CD4-positive, alpha-beta memory T cell (primary cell): ENCODE data around the gene POLE. TPM values are rescaled to one million over a fixed set of nuclear protein-coding genes. Genes with fewer than 3 reads are reported as not detected.
A peak's percentile ranks its signal among the peaks of the same experiment; 100 is the strongest.

Experiments used
- CTCF ChIA-PET: fragments of 350-600 bp; sonication (Branson Sonifier 250); formaldehyde crosslinking; loops from one replicate; lab custom pipeline; 2021; ENCODE audit warnings: inconsistent platforms; ENCODE audit not compliant: partially characterized antibody; lab: Charles Lee
- POLR2A ChIA-PET: fragments of 350-600 bp; sonication (Branson Sonifier 250); formaldehyde crosslinking; loops from one replicate; lab custom pipeline; 2021; ENCODE audit not compliant: partially characterized antibody; lab: Charles Lee
- DNase-seq, 5 donors: peaks; one replicate each; pipeline versions ENCODE4 v3.0.0 to v3.0.0-alpha.2; 2020 to 2022; ENCODE audit warnings: mixed read lengths in 1 of 5
- H3K27ac ChIP-seq: one replicate; pipeline ENCODE4 v1.7.0; 2013; ENCODE audit warnings: low read depth, low read length
- H3K27me3 ChIP-seq: 2 replicates; pipeline ENCODE4 v1.7.0; 2013; ENCODE audit warnings: mild to moderate bottlenecking, low read length, moderate library complexity; ENCODE audit not compliant: insufficient read depth
- H3K36me3 ChIP-seq: 2 replicates; pipeline ENCODE4 v1.7.0; 2013; ENCODE audit warnings: mild to moderate bottlenecking, low read length, moderate library complexity; ENCODE audit not compliant: insufficient read depth
- H3K4me1 ChIP-seq: 2 replicates; pipeline ENCODE4 v1.7.0; 2013; ENCODE audit warnings: mild to moderate bottlenecking, low read length, moderate library complexity; ENCODE audit not compliant: insufficient read depth
- H3K4me3 ChIP-seq, 2 donors: one replicate each; pipeline ENCODE4 v1.7.0; 2013; ENCODE audit warnings: low read length in 2 of 2, mild to moderate bottlenecking in 1 of 2
- H3K9me3 ChIP-seq, 2 donors: one replicate each; pipeline ENCODE4 v1.7.0; 2013; ENCODE audit warnings: low read length in 2 of 2, control low read depth in 1 of 2; ENCODE audit not compliant: control insufficient read depth in 1 of 2
- H3K27ac Mint-ChIP-seq, 7 donors: one replicate each; pipeline ENCODE4 v1.8.0; 2020 to 2021; ENCODE audit warnings: mixed read lengths in 7 of 7, mild to moderate bottlenecking in 6 of 7, inconsistent platforms in 3 of 7, moderate library complexity in 3 of 7
- H3K27me3 Mint-ChIP-seq, 2 donors: one replicate each; pipeline ENCODE4 v1.8.0; 2020 to 2021; ENCODE audit warnings: mixed read lengths in 2 of 2
- H3K36me3 Mint-ChIP-seq, 2 donors: one replicate each; pipeline ENCODE4 v1.8.0; 2020 to 2021; ENCODE audit warnings: mixed read lengths in 2 of 2, inconsistent platforms in 1 of 2, mild to moderate bottlenecking in 1 of 2
- H3K4me1 Mint-ChIP-seq, 4 donors: one replicate each; pipeline ENCODE4 v1.8.0; 2020 to 2021; ENCODE audit warnings: mixed read lengths in 4 of 4, mild to moderate bottlenecking in 1 of 4
- H3K4me3 Mint-ChIP-seq, 8 donors: one replicate each; pipeline ENCODE4 v1.8.0; 2020 to 2021; ENCODE audit warnings: mixed read lengths in 8 of 8, mild to moderate bottlenecking in 7 of 8, moderate library complexity in 6 of 8, inconsistent platforms in 3 of 8
- H3K9me3 Mint-ChIP-seq, 8 donors: one replicate each; pipeline ENCODE4 v1.8.0; 2020 to 2021; ENCODE audit warnings: mixed read lengths in 8 of 8, mild to moderate bottlenecking in 5 of 8, inconsistent platforms in 3 of 8, moderate library complexity in 1 of 8
- intact Hi-C: fragments of 100-400 bp; cut with micrococcal nuclease; formaldehyde crosslinking; loops from one replicate; pipeline ENCODE4 v1.15.1; 2023
- polyA plus RNA-seq, 2 donors: library from polyadenylated mRNA; unstranded; fragments of 300-500 nt; fragmentation: Illumina TruSeq; gene quantifications; one replicate each; pipeline ENCODE4 v1.2.3, GENCODE V29; 2021
- total RNA-seq, 2 experiments: library from RNA; stranded (reverse); gene quantifications; one replicate each; pipeline ENCODE4 v1.2.3, GENCODE V29; 2021

POLE gene
- total and polyA plus RNA-seq, 4 experiments from 2014 or later: 2.2 to 75.4 (median 37.9) TPM

DNA sequence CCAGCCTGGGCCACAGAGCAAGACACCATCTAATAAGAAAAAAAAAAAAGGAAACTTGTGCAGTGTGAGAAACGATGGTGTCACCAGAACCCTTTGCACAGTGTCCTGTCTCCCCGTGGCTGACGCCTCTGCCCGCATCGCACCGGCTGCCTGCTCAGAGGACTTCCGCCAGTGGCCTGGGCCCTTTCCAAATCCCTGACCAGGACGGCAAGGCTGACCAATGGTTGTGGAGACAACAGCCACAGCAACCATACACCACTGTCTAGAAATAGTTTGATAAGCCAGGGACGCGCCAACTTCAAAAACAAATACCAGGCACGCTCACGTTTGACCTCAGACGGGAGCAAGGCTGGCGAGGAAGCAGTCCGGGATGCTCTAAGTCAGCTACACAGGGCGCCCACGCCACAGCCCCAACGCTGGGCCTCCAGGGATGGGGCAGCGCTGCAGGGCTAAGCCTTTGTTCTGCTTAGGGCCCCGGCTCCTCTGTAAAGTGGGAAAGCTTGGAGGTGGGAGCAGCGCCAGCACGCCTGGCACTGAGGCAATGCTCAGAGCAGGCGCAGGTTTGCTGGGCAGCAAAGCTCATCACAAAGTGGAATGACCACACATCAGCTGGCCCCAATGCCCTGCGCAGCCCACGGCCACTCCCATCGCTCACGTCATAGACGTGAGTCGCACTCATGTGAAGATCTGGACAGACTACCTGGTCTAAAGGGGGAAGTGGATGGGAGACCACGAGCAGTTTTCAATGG is 36.0 kb upstream of the POLE start:
- intact Hi-C loops: no loop called here
- peaks cover 38 to 69% of the 10 kb centered on the region in 2 donors for H3K36me3 Mint-ChIP-seq
- no peak overlapping the region for H3K27ac ChIP-seq
- H3K9me3 ChIP-seq: no peaks in the 10 kb centered on the region
- H3K27ac Mint-ChIP-seq: peak overlapping the region in 1 of 7 donors; percentile 29
- H3K4me3 ChIP-seq: no peak overlapping the region
- peaks cover 56% of the 10 kb centered on the region for H3K36me3 ChIP-seq
- H3K27me3 ChIP-seq: no peaks in the 10 kb centered on the region
- no peak for DNase-seq
- CTCF ChIA-PET: no interaction called here
- H3K9me3 Mint-ChIP-seq: peaks cover 0 to 6% (median 0%) of the 10 kb centered on the region in 8 donors
- POLR2A ChIA-PET: no interaction called here
- no peaks in the 10 kb centered on the region for H3K27me3 Mint-ChIP-seq
- H3K4me1 Mint-ChIP-seq: no peaks in the 10 kb centered on the region
- H3K4me3 Mint-ChIP-seq: no peak overlapping the region
- H3K4me1 ChIP-seq: no peaks in the 10 kb centered on the region

DNA sequence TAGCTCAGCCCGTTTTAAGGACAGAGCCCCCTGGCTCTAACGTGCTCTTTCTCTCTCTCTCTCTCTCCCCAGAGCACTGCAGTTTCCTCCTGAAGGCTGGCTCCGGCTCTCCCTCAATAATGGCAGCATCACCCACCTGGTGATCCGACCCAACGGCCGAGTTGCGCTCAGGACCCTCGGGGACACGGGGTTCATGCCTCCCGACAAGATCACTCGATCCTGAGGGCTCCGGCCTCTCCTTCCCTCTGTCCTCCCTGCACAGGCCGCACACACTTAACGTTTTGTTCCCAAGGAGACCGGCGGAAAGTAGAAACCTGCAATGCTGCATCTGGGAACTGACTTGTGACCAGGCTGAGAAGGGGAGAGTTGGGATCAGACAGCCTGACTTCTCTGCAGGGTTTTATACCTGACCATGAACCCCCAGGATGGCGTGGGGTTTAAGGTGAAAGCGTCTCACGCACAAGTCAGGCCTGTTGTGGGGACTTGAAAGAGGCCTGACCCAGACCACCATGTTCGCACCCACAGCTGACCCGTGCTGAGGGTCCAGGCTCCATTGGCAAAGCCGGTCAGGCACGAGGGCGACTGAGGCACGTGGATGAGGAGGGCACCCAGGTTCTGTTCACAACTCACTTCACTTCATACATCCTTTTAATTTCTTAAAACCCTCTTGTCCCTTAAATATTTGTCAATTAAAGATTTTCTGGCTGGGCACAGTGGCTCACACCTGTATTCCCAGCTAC is 33.6 kb upstream of the POLE start:
- H3K9me3 ChIP-seq: no peaks in the 10 kb centered on the region
- peaks cover 0 to 6% (median 0%) of the 10 kb centered on the region in 8 donors for H3K9me3 Mint-ChIP-seq
- H3K4me1 Mint-ChIP-seq: no peaks in the 10 kb centered on the region
- H3K27ac ChIP-seq: no peak overlapping the region
- no peak overlapping the region for H3K27ac Mint-ChIP-seq
- H3K27me3 ChIP-seq: no peaks in the 10 kb centered on the region
- no peak overlapping the region for H3K4me3 Mint-ChIP-seq
- no peaks in the 10 kb centered on the region for H3K4me1 ChIP-seq
- no peak overlapping the region for H3K4me3 ChIP-seq
- ChIA-PET CTCF (no interaction called here), POLR2A (interaction anchor here (1.2 to 1.6 kb wide), 2 partner anchors 10 to 11 kb away, joined by 3 read pairs; partner anchors contain the start of gene PGAM5)
- no peak for DNase-seq
- peaks cover 22 to 59% of the 10 kb centered on the region in 2 donors for H3K36me3 Mint-ChIP-seq
- intact Hi-C loops: no loop called here
- peaks cover 42% of the 10 kb centered on the region for H3K36me3 ChIP-seq
- no peaks in the 10 kb centered on the region for H3K27me3 Mint-ChIP-seq

DNA sequence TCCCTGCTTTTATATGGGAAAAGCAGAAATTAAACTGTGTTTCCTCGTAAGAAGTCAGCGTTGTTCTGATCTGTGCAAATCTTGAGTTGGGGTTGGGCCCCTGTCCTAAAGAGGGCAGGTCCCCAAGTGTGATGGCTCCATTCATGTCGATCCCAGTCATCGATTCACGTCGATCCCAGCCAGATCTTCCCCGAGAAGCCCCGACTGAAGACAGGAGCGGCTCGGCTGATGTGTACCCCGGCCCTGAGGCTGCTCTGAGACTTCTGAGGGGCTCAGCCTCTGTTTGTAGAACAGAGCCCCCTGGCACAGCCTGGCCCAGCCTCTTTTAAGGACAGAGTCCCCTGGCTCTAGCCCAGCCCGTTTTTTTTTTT is 32.8 kb upstream of the POLE start:
- Mint-ChIP-seq H3K9me3 (peaks cover 0 to 6% (median 0%) of the 10 kb centered on the region in 8 donors), H3K27ac (no peak overlapping the region), H3K4me1 (no peaks in the 10 kb centered on the region), H3K4me3 (no peak overlapping the region), H3K27me3 (no peaks in the 10 kb centered on the region), H3K36me3 (peaks cover 15 to 52% of the 10 kb centered on the region in 2 donors)
- Histone ChIP-seq H3K36me3 (peaks cover 45% of the 10 kb centered on the region), H3K27me3 (no peaks in the 10 kb centered on the region), H3K4me3 (no peak overlapping the region), H3K9me3 (no peaks in the 10 kb centered on the region), H3K27ac (no peak overlapping the region), H3K4me1 (no peaks in the 10 kb centered on the region)
- no peak for DNase-seq
- intact Hi-C loops: no loop called here
- ChIA-PET POLR2A (interaction anchor here (1.2 kb wide), 1 partner anchor 10 kb away, joined by 3 read pairs; the partner anchor contains the start of gene PGAM5), CTCF (no interaction called here)

DNA sequence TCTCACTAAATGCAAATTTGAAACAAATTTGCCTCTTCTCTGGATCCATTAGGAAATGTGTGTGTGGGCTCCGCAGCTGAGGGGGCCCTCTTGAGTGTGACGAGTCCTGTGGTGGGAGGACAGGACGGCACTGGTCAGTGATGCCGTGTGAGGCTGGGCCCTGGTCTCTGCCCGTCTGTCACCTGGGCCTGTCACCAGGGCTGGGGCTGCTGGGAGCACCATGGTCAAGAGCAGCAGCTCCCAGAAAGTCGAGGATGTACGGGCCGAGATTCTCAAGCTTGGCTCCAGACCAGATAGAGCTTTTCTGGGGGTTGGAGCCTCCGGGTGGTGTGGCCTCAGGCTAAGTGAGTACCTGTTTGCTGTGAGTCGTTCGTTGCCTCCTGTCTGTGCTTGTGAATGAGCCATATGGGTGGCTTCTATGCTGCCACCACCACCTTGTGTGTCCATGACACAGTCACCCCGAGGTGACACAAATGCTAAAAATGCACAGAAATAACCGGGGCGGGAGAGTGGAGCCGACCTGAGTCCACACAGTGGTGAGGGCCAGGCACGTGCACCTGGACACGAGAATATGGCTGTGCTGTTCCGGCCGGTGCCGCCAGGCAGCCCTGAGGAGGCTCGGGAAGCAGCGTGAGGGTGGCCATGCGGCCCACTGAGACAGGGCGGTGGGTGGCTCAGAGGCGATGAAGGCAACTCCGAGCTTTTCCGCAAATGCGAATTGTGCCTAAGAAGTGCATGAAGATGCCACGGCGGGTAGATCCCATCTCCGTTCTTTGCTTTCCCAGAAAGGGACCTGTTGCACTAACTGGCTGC is 32.2 kb upstream of the POLE start:
- POLR2A ChIA-PET: interaction anchor here (1.2 kb wide), 1 partner anchor 9 kb away, joined by 3 read pairs; the partner anchor contains the start of gene PGAM5
- Mint-ChIP-seq H3K36me3 (peaks cover 15 to 53% of the 10 kb centered on the region in 2 donors), H3K4me1 (peaks cover 0 to 3% (median 3%) of the 10 kb centered on the region in 4 donors), H3K9me3 (peaks cover 0 to 6% (median 0%) of the 10 kb centered on the region in 8 donors), H3K27ac (no peak overlapping the region), H3K27me3 (no peaks in the 10 kb centered on the region), H3K4me3 (no peak overlapping the region)
- CTCF ChIA-PET: no interaction called here
- Histone ChIP-seq H3K27me3 (no peaks in the 10 kb centered on the region), H3K9me3 (no peaks in the 10 kb centered on the region), H3K27ac (no peak overlapping the region), H3K4me3 (no peak overlapping the region), H3K36me3 (peaks cover 47% of the 10 kb centered on the region), H3K4me1 (no peaks in the 10 kb centered on the region)
- intact Hi-C loops: no loop called here
- no peak for DNase-seq

DNA sequence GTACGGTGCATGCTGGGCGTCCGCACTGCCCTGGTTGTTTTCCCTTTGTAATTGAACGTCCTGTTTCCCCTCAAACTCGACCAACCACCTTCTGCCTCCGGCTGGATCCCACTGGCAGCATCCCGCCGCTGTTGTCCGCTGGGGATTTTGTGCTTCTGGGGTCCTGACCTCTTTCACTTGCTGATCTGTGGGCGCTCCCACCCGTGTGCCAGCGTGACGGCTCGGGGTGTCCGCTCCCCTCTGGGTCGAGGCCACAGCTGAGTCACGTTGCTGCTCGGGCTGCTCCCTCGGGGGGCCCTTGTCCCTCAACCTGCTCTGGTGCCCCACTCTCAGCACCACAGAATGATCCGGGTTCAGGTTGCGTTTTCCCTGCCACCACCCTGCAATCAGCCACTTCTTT is 31.5 kb upstream of the POLE start:
- no peak for DNase-seq
- Mint-ChIP-seq H3K36me3 (peaks cover 15 to 48% of the 10 kb centered on the region in 2 donors), H3K27me3 (no peaks in the 10 kb centered on the region), H3K4me1 (peaks cover 0 to 4% (median 3%) of the 10 kb centered on the region in 4 donors), H3K4me3 (no peak overlapping the region), H3K9me3 (peaks cover 0 to 6% (median 0%) of the 10 kb centered on the region in 8 donors), H3K27ac (no peak overlapping the region)
- H3K9me3 ChIP-seq: no peaks in the 10 kb centered on the region
- peaks cover 46% of the 10 kb centered on the region for H3K36me3 ChIP-seq
- H3K27me3 ChIP-seq: no peaks in the 10 kb centered on the region
- H3K27ac ChIP-seq: no peak overlapping the region
- H3K4me1 ChIP-seq: no peaks in the 10 kb centered on the region
- intact Hi-C loops: no loop called here
- ChIA-PET CTCF (no interaction called here), POLR2A (no interaction called here)
- no peak overlapping the region for H3K4me3 ChIP-seq

DNA sequence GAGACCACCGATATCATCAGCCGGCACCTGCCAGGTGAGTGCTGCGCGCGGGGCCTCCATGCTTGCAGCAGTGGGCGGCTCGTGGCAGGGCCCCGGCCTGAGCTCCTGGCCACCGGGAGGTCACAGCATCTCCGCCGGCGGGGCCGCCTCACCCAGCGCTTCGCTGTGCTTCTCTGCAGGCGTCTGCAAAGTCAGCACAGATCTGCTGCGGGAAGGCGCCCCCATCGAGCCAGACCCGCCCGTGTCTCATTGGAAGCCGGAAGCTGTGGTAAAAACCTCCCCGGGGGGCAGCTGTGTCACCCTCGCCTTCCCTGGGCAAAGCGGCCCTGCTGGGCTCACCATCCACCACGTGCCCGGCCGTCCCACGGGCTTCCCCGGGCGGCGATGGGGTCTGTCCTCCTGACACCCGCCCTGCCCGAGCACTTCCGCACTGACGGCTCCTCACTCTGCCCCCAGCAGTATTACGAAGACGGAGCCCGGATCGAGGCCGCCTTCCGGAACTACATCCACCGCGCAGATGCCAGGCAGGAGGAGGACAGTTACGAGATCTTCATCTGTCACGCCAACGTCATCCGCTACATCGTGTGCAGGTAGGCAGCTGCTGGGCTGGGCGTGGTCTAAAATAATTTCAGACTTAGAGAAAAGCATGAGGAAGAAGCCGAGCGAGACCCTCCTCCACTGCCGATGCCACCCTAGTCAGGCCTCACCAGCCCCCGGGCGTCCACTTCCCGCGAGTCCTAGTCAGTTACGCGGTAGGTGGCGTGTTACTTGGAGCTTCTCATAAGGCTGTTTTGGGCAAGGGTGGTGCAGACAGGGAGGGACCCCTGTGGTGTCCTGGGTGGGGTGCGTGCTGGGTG is 30.6 kb upstream of the POLE start:
- ChIA-PET CTCF (no interaction called here), POLR2A (no interaction called here)
- no peaks in the 10 kb centered on the region for H3K27me3 ChIP-seq
- H3K4me3 ChIP-seq: no peak overlapping the region
- intact Hi-C loops: no loop called here
- peaks cover 42% of the 10 kb centered on the region for H3K36me3 ChIP-seq
- no peak for DNase-seq
- H3K4me3 Mint-ChIP-seq: no peak overlapping the region
- H3K9me3 Mint-ChIP-seq: peaks cover 0 to 6% (median 0%) of the 10 kb centered on the region in 8 donors
- peaks cover 4% of the 10 kb centered on the region for H3K4me1 ChIP-seq
- no peak overlapping the region for H3K27ac ChIP-seq
- H3K4me1 Mint-ChIP-seq: peaks cover 0 to 13% (median 7%) of the 10 kb centered on the region in 4 donors
- no peak overlapping the region for H3K27ac Mint-ChIP-seq
- peaks cover 15 to 47% of the 10 kb centered on the region in 2 donors for H3K36me3 Mint-ChIP-seq
- H3K9me3 ChIP-seq: no peaks in the 10 kb centered on the region
- H3K27me3 Mint-ChIP-seq: no peaks in the 10 kb centered on the region
